Activated CD4-positive, alpha-beta T cell treated with anti-CD3 and anti-CD28 coated beads, Interleukin-2, amount 50 U/mL, for 24 hours (primary cell): ENCODE data around the gene LASP1.
"Not testable (repeated sequence)": the region's sequence is repeated elsewhere in the genome, so short reads cannot be mapped to it uniquely, and the experiment has no call there.

Source experiments
- DNase-seq, 2 donors: peaks; one replicate each; pipeline ENCODE4 v3.0.0-alpha.2; 2020; ENCODE audit warnings: low read depth in 1 of 2, low spot score in 1 of 2

The LASP1 gene

DNA sequence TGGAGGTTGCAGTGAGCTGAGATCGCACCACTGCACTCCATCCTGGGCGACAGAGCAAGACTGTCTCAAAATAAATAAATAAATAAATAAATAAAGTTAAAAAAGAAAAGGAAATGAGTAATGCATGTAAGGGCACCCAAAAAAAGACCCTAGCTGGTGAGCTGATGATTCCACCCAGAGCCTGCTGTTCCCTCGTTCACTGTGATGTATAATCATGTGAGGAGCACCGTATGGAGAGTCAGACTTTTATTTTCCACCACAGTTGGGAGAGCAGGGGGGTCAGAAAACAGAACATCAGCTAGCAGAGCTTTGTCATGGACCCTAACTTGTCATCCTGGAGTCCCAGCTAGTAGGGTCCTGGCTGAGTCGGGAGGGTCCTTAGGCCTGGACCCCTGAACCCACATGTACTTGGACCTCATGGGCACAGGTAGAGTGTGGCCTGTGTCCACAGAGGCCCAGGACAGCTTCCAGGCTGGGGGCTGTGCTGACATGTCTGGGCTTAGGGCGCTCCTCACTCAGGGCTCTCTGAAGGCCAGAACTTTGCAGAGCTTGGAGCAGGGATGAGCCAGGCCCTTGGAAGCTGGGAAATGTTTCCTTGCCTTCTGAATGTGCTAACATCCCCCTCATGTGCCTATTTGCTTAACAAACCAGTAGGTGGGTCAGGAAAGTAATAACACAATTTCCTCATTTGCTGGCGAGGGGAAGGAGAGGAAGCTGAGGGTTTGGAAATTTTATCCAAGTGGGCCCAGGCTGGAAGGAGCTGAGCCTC, 36.8 kb downstream of the LASP1 start:
- no peak for DNase-seq

DNA sequence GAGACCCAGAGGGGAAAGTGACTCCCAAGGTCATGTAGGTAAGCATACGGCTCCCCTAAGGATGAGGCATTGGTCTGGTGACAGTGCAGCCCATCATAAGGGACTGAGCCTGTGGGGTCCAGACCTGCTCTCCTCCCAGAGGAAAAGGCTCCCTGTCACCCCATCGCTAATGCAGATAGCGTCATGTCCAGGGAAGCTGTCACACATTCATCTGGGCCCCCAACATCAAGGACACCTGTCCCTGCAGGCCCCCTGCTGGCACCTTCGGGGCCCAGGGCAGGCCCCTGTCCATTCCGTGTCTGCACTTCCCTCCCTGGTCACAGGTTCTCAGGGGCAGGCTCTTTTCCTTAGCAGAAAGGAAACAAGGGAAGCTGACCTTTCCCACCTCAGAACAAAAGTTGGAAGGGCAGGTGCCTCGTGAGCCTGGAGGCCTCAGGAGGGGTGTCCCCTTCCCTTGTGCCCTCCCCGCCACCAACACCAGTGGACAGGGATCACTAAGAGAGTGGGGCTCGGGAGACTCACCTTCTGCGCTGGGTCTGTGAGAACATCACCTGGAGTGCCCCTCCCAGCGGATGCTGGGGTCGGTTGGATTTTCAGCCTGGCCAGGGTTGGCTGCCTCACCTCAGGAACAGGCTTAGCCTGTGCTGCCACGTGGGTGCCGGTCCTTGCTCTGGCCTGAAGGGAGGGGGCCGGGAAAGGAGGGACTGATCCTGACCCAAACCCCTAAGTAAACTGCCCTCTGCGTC, 38.2 kb downstream of the LASP1 start:
- no peak for DNase-seq

DNA sequence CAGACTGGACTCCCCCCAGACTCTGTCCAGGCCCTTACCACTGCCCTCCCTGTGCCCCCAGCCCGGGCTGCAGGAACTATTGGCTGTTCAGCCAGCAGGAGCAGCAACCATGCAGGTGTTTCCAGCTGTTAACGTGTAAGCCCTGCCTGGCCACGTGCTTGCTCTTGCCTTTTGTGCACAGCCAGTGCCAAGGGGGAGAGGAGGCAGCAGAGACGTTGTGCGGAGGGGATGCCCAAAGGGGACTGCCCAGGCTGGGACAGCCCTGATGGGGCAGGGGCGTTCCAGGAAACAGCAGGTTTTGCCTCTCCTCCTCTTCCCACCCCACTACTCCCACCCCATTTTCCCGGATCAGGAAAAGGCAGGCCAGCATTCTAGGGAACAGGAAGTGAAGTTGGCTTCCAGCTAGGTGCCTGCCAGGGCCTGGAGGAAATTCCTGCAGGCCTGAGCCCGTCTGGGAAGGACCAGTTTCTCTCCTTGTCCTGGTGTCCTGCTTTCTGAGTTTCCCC, 38.9 kb downstream of the LASP1 start:
- no peak for DNase-seq

DNA sequence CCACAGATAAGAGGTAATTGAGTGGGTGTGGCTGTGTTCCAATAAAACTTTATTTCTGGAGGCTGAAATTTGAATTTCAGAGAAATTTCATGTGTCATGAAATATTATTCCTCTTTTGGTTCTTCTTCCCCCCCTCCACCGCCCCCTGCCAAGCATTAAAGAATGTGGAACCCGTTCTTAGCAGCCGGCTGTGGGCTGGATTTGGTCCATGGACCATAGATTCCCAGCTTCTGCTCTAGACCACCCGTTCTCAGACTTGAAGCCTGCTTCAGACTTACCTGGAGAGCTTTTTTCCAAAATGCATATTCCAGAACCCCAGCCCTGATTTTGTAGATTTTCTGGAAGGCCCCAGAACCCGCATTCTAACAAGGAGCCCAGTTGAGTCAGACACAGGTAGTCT, 40.5 kb downstream of the LASP1 start:
- no peak for DNase-seq

DNA sequence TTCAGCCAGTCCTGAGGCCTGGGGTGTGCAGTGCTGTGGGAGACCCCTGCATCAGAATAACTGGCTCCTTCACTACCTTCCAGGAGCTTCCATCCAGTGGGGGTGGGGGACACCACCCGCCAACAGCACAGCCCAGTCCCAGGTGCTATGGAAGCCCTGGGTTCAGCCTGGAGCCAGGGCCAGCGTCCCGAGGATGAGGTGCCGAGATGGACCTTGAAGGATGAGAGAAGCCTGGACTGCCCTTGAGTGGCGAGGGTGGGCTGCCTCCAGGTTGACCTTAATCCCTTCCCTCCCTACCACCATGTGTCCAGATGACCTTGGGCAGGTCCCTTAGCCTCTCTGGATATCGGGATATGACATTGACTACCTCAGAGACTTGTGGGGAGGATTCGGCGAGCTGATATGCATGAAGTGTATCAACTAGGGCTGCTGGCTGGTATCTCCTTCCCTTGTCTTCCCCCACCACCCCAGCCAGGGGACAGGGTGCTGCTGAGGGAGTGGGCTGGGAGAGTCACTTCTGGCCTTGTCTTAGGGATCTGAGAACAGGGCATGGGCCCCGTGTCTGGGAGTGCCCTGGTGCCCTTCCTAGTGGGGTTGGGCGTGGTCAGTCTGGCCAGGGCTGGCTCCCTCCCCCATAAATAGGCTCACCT, 41.3 kb downstream of the LASP1 start:
- DNase-seq = no peak

DNA sequence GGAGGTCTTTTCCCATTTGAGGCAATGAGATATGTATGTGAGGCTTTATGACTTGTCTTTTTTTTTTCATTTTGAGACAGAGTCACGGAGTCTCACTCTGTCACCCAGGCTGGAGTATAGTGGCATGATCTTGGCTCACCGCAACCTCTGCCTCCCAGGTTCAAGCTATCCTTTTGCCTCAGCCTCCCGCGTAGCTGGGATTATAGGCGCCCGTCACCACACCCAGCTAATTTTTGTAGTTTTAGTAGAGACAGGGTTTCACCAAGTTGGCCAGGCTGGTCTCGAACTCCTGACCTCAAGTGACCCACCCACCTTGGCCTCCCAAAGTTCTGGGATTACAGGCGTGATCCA, 41.8 kb downstream of the LASP1 start:
- not testable (repeated sequence) for DNase-seq

DNA sequence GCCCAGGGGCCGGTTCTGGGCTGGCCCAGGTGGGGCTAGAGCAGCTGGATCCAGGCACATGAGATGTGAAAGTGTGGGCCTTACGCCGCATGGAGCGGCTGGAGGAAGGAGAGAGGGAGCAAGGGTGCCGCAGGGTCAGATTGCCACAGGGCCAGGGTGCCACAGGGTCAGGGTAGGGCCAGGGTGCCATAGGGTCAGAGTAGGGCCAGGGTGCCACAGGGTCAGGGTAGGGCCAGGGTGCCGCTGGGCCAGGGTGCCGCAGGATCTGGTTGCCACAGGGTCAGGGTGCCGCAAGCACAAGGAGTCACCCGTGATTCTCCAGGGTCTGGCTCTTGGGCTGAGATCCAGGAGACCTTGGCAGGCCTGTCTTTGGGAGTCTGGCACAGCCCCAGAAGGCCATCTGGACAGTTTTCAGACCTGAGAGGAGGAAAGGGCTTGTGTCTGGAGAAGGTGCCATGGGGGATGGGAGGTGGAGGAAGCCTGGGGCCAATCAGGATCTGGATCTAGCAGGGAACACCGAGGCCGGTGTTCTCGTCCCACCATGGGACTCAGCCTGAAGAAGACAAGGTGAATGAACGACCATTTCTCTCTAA, 42.5 kb downstream of the LASP1 start:
- DNase-seq = no peak

DNA sequence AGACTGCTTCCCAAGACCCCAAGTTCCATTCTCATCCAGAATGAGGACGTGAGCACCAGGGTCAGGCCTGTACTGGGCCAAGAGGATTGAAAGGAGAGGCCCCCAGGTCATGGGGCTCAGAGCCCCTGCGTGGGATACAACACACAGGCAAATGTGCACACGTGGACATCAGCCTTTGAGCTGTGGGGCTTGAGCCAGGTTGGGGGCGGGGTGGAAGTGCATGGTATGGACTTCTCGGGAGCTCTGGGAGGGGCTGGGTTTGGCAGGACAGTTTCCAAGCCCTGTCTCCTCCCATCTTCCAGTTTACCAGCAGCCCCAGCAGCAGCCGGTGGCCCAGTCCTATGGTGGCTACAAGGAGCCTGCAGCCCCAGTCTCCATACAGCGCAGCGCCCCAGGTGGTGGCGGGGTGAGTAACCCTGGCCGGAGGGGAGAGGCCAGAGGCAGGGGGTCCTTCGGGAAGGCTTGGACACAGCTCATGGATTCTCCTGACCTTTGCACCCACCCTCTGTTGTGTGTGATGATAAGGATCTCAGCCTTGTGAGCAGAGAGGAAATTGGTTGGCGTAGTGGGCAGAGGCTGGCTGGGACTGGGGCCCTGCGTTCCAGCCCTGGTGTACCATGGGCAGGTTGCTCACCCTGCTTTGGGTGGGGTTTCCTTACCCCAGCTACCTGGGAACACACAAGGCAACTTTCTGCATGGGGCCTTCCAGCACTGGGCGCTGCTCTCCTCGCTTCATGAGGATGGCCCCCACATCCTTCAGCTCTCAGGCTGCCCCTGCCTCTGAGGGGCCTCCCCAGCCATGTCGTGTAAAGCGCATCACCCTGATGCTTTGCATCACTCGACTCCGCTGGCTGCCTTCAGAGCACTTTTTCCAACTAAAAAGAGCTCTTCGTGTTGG, 45.1 kb downstream of the LASP1 start:
- no peak for DNase-seq

DNA sequence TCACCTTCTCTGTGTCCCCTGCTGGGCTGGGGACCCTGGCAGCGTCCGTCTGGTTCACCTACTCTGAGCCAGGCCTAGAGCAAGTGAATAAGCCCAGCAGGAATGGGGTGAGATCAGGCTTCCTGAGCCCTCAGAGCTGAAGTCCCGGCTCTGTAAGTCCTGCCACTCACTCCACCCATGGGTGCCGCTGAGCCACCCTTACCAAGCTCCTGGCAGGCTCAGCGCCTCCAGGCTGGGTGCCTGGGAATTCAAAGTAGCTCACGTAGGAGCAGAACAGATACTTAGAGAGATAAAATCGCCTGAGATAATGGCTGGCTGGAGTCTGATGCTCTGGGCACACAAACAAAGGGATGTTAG, 45.8 kb downstream of the LASP1 start:
- DNase-seq = no peak

DNA sequence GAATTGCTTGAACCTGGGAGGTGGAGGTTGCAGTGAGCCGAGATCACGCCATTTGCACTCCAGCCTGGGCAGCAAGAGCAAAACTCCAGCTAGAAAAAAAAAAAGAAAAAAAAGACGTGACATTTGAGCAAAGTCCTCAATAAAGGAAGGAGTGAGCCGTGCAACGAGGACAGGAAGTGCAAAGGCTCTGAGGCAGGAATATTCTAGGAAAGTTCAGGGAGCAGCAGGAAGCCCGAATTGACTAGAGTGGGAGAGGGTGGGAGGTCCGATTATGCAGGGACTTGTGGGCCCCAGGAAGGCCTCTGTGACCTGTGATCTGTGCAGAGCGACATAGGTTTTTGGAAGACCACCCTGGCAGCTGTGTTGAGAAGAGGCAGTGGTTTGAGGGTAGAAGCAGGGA, 46.9 kb downstream of the LASP1 start:
- DNase-seq = no peak

DNA sequence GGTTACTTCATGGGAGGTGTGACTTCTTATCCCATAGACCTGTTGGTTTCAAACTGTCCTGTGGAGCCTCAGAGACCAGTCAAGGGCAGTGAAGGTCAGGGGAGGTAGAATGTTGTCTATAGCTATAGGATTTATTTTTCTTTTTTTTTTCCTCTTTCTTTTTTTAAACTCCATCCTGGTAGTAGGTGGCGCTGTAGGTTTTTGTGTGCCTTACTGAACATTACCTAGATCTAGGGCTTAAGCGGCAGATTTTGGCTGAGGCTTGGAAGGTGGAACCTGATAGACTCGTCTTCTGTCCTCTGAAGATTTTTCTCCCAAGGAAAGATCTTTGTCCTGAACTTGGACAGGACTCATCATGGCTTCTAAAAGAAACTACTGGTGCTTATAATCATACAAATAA, 47.4 kb downstream of the LASP1 start:
- DNase-seq = no peak

DNA sequence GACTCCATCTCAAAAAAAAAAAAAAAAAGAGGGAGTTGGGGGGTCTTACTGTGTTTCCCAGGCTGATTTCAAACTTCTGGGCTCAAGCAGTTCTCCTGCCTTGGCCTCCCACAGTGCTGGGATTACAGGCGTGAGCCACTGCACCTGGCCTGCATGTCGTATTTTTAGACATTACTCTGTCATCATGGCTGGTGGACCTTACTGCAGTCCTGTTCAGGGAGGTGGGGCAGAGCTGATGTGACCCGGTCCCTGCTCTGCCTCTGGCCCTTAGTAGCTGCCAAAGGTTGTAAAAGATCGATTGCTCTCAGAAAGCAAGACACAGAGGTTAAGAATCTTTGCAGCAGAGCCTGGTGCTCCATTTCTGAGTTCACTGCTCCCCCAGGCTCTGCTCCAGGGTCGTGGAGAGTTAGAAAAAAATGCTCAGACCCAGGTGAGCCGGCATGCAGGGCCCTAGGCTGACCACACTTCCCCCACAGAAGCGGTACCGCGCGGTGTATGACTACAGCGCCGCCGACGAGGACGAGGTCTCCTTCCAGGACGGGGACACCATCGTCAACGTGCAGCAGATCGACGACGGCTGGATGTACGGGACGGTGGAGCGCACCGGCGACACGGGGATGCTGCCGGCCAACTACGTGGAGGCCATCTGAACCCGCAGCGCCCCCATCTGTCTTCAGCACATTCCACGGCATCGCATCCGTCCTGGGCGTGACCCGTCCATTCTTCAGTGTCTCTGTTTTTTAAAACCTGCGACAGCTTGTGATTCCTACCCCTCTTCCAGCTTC, 48.5 kb downstream of the LASP1 start:
- DNase-seq = no peak

DNA sequence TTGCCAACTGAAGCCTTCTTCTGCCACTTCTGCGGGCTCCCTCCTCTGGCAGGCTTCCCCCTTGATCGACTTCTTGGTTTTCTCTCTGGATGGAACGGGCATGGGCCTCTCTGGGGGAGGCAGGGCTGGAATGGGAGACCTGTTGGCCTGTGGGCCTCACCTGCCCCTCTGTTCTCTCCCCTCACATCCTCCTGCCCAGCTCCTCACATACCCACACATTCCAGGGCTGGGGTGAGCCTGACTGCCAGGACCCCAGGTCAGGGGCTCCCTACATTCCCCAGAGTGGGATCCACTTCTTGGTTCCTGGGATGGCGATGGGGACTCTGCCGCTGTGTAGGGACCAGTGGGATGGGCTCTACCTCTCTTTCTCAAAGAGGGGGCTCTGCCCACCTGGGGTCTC, 49.1 kb downstream of the LASP1 start:
- DNase-seq = no peak

DNA sequence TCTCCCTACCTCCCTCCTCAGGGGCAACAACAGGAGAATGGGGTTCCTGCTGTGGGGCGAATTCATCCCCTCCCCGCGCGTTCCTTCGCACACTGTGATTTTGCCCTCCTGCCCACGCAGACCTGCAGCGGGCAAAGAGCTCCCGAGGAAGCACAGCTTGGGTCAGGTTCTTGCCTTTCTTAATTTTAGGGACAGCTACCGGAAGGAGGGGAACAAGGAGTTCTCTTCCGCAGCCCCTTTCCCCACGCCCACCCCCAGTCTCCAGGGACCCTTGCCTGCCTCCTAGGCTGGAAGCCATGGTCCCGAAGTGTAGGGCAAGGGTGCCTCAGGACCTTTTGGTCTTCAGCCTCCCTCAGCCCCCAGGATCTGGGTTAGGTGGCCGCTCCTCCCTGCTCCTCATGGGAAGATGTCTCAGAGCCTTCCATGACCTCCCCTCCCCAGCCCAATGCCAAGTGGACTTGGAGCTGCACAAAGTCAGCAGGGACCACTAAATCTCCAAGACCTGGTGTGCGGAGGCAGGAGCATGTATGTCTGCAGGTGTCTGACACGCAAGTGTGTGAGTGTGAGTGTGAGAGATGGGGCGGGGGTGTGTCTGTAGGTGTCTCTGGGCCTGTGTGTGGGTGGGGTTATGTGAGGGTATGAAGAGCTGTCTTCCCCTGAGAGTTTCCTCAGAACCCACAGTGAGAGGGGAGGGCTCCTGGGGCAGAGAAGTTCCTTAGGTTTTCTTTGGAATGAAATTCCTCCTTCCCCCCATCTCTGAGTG, 49.6 kb downstream of the LASP1 start:
- DNase-seq = no peak

DNA sequence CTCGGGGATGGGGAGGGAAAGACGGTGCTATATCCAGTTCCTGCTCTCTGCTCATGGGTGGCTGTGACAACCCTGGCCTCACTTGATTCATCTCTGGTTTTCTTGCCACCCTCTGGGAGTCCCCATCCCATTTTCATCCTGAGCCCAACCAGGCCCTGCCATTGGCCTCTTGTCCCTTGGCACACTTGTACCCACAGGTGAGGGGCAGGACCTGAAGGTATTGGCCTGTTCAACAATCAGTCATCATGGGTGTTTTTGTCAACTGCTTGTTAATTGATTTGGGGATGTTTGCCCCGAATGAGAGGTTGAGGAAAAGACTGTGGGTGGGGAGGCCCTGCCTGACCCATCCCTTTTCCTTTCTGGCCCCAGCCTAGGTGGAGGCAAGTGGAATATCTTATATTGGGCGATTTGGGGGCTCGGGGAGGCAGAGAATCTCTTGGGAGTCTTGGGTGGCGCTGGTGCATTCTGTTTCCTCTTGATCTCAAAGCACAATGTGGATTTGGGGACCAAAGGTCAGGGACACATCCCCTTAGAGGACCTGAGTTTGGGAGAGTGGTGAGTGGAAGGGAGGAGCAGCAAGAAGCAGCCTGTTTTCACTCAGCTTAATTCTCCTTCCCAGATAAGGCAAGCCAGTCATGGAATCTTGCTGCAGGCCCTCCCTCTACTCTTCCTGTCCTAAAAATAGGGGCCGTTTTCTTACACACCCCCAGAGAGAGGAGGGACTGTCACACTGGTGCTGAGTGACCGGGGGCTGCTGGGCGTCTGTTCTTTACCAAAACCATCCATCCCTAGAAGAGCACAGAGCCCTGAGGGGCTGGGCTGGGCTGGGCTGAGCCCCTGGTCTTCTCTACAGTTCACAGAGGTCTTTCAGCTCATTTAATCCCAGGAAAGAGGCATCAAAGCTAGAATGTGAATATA, 50.8 kb downstream of the LASP1 start:
- no peak for DNase-seq

DNA sequence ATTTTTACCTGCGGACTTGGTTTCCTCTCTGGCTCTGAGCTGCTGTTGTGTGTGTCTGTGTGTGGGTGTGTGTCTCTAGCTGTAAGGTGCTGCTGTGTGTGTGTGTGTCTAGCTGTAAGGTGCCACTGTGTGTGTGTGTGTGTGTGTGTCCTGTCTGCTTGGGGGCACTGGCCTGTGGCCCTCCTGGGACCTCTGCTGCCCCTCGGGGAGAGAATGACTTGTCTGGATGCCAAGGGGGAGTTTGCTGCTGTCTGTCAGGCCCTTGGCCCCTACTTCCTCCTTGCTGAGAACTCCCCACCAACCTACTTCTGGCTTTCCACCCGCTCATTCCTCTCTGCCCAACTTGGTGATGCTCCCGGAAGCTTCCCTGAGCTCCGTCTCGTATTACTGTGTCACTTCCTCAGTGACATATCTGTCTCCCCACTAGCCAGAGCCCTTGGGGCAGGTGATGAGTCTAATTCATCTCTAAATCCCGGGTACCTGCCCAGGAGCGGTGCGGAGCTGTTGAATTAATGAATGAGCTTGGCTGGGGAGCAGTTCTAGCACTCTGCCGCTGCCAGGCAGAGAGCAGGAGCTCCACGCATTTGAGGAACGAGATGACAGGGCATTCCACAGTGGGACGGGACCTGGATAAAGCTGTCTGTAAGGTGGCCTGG, 52.0 kb downstream of the LASP1 start:
- no peak for DNase-seq

DNA sequence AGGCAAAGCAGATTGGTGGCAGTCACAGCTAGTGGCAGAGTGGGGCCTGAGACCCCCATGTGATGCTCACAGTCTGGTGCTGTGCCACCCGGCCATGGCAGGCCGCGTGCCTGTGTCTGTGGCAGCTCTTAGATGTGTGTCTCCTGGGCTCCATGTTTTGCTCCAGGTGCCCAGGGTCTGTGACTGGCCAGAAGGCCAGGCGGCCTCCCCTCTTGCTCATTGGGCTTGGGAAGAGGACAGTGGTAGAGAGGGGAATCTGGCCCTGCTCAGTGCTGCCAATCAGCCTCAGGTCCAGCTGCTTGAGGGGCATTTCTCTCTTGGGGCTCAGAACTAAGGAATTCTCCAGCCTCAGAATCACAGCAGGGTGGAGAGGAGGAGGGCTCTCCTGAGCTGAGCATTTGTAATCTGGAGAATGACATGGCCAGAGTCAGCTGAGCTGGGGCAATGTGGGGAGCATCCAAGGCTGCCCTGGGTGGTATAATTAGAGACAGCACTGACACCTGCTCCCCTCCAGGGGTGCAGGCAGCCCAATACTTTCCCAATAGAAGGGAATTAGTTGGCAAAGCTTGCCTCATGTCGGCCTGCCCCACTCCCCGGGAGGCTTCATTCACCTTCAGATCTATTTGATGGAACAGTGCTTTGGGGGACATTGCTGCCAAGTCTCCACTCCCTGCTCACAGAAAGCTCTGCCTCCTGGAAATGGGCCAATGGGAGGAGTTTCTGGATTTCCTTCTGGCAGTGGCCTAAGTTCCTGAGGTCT, 52.9 kb downstream of the LASP1 start:
- no peak for DNase-seq
